Neuronal stem cell (in vitro differentiated cells): ENCODE measurements around the gene HGD. TPM values are rescaled to one million over a fixed set of nuclear protein-coding genes. Genes with fewer than 3 reads are reported as not detected.

Source experiments
- small RNA-seq: library from polyadenylated mRNA; stranded (forward); fragments of <200 nt; extraction: miRNeasy Mini kit (QIAGEN cat#:217004); gene quantifications from one replicate; pipeline ENCODE3, GENCODE V24; 2013; ENCODE audit not compliant: insufficient read depth

HGD gene

Small RNA genes within 50 kb of the gene (small RNA-seq; reads per million reads assigned to genes)
- not detected for gene MTCO1P29
- gene MTCO2P29, result not detected
